Panc1 (cell line): ENCODE results near the gene PRR5. TPM values are rescaled to one million over a fixed set of nuclear protein-coding genes. Genes with fewer than 3 reads are reported as not detected.

ENCODE experiments used
- ATAC-seq: fragments of 200-7000 bp; cut with Tn5 transposase; 2 replicates; pipeline ENCODE4 v1.9.1; 2020; ENCODE audit warnings: mild to moderate bottlenecking, moderate library complexity
- BruUV-seq: library from RNA; stranded (reverse); fragments of 400-500 nt; replicated peaks from 2 replicates; lab custom pipeline; 2021; lab: Mats Ljungman, UMichigan
- CTCF ChIA-PET: fragments of 300-600 bp; sonication (Branson Sonifier 250); formaldehyde crosslinking; loops from one replicate; lab custom pipeline; 2022; ENCODE audit warnings: antibody characterized with exemption; lab: Charles Lee
- POLR2A ChIA-PET: fragments of 300-600 bp; sonication (Branson Sonifier 250); formaldehyde crosslinking; loops from one replicate; lab custom pipeline; 2022; ENCODE audit warnings: antibody characterized with exemption; lab: Charles Lee
- DNase-seq: peaks from one replicate; pipeline ENCODE4 v3.0.0-alpha.2; 2010; ENCODE audit warnings: low read depth, low spot score
- H3K27ac ChIP-seq: 2 replicates; pipeline ENCODE4 v1.5.1; 2011; ENCODE audit warnings: mild to moderate bottlenecking, low read length, inconsistent platforms
- H3K27me3 ChIP-seq: fragments of 200-500 bp; sonication (Bioruptor generic); 2 replicates; pipeline ENCODE4 v1.6.0; 2014; ENCODE audit warnings: low read length, inconsistent platforms; ENCODE audit not compliant: control insufficient read depth, insufficient read depth
- H3K36me3 ChIP-seq: fragments of 200-500 bp; sonication (Bioruptor generic); 2 replicates; pipeline ENCODE4 v1.5.1; 2014; ENCODE audit warnings: inconsistent platforms, mild to moderate bottlenecking, low read length, moderate library complexity; ENCODE audit not compliant: control insufficient read depth, insufficient read depth
- H3K4me1 ChIP-seq: 2 replicates; pipeline ENCODE4 v1.5.1; 2011; ENCODE audit warnings: inconsistent platforms, mild to moderate bottlenecking, low read length, moderate library complexity; ENCODE audit not compliant: control insufficient read depth, insufficient read depth
- H3K4me3 ChIP-seq, 2 experiments: 2 replicates each; pipeline ENCODE4 v1.5.1; 2011 to 2012; ENCODE audit warnings: low read depth in 2 of 2, low read length in 2 of 2, mild to moderate bottlenecking in 2 of 2, inconsistent platforms in 1 of 2, moderate library complexity in 1 of 2
- H3K9me3 ChIP-seq: fragments of 200-500 bp; sonication (Bioruptor generic); 2 replicates; pipeline ENCODE4 v1.5.1; 2014; ENCODE audit warnings: low read depth, mild to moderate bottlenecking, inconsistent platforms, low read length, moderate library complexity; ENCODE audit not compliant: control insufficient read depth, insufficient read depth
- POLR2AphosphoS5 ChIP-seq: IDR thresholded peaks from 2 replicates; pipeline ENCODE4 v1.6.1; 2012; ENCODE audit warnings: mild to moderate bottlenecking, low read depth, low read length, moderate library complexity
- REST ChIP-seq, 2 experiments: IDR thresholded peaks; 2 replicates each; pipeline ENCODE4 v1.6.1; 2011 to 2012; ENCODE audit warnings: low read depth in 2 of 2, control low read depth in 1 of 2, low read length in 1 of 2, mild to moderate bottlenecking in 1 of 2, moderate library complexity in 1 of 2; ENCODE audit not compliant: insufficient read depth in 1 of 2
- SIN3A ChIP-seq: IDR thresholded peaks from 2 replicates; pipeline ENCODE4 v1.6.1; 2012; ENCODE audit warnings: low read depth, mild to moderate bottlenecking, low read length, moderate library complexity, borderline replicate concordance; ENCODE audit not compliant: insufficient read depth
- TCF7L2 ChIP-seq: IDR thresholded peaks from 2 replicates; pipeline ENCODE4 v1.6.1; 2011; ENCODE audit warnings: mild to moderate bottlenecking, low read depth, low read length, inconsistent platforms
- in situ Hi-C: cut with HindIII; loops from 2 replicates; pipeline ENCODE4 v1.10.0; 2016; ENCODE audit warnings: low sequenced_read_pairs, low pct_unique_long_range_greater_than_20kb
- intact Hi-C: fragments of 100-400 bp; cut with micrococcal nuclease; formaldehyde crosslinking; loops from one replicate; pipeline ENCODE4 v1.10.0; 2022; ENCODE audit not compliant: unreplicated experiment
- total RNA-seq: library from RNA; stranded (reverse); gene quantifications from one replicate; pipeline ENCODE4 v1.2.1, GENCODE V29; 2021; ENCODE audit not compliant: unreplicated experiment
- TF ChIP-seq, protein P1 (sequence below): fragments of 450-650 bp; IDR thresholded peaks from 2 replicates; pipeline ENCODE4 v1.5.1; 2017; ENCODE audit warnings: mild to moderate bottlenecking

PRR5 gene
- total RNA-seq, 1 experiment from 2014 or later: 11.5 TPM

DNA sequence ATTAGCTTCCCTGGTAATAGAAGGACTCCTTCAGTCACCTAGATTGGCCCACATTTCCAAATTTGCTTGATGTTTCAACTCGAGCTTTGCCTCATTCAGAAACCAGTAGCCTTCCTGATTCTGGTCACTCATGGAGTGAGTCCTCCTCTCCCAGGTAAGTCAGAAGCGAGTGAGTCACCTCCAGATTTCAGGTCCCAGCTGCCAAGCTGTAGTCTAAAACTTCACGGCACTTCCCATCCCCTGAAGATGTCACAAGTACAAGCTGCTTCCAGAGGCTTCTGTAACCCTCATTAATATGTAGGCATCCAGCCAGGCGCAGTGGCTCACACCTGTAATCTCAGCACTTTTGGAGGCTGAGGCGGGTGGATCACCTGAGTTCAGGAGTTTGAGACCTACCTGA, 73.9 kb downstream of the PRR5 start:
- no peaks in the 10 kb centered on the region for H3K36me3 ChIP-seq
- no TSS peak for BruUV-seq
- ATAC-seq (no peak), DNase-seq (no peak)
- ChIA-PET CTCF (no interaction called here), POLR2A (no interaction called here)
- in situ Hi-C loops: no loop called here
- no peak overlapping the region for H3K27ac ChIP-seq
- intact Hi-C loops: no loop called here
- no peak overlapping the region for H3K4me3 ChIP-seq
- no peaks in the 10 kb centered on the region for H3K9me3 ChIP-seq
- no peaks in the 10 kb centered on the region for H3K4me1 ChIP-seq
- no peak for TF ChIP-seq SIN3A
- TF ChIP-seq POLR2AphosphoS5: no peak
- TF ChIP-seq, protein P1, sequence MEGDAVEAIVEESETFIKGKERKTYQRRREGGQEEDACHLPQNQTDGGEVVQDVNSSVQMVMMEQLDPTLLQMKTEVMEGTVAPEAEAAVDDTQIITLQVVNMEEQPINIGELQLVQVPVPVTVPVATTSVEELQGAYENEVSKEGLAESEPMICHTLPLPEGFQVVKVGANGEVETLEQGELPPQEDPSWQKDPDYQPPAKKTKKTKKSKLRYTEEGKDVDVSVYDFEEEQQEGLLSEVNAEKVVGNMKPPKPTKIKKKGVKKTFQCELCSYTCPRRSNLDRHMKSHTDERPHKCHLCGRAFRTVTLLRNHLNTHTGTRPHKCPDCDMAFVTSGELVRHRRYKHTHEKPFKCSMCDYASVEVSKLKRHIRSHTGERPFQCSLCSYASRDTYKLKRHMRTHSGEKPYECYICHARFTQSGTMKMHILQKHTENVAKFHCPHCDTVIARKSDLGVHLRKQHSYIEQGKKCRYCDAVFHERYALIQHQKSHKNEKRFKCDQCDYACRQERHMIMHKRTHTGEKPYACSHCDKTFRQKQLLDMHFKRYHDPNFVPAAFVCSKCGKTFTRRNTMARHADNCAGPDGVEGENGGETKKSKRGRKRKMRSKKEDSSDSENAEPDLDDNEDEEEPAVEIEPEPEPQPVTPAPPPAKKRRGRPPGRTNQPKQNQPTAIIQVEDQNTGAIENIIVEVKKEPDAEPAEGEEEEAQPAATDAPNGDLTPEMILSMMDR: no peak
- no peak for TF ChIP-seq TCF7L2
- no peak for TF ChIP-seq REST (IDR thresholded peaks at IDR 0.05; ENCODE audit: insufficient read depth in 1 of 2, low read depth in 2 of 2, low read length in 1 of 2)
- no peaks in the 10 kb centered on the region for H3K27me3 ChIP-seq

GRCh38 chr22:44776605-44777363, 74.8 kb downstream of the PRR5 start:
- Histone ChIP-seq H3K27me3 (no peaks in the 10 kb centered on the region), H3K36me3 (no peaks in the 10 kb centered on the region), H3K27ac (no peak overlapping the region), H3K4me1 (no peaks in the 10 kb centered on the region), H3K4me3 (no peak overlapping the region), H3K9me3 (no peaks in the 10 kb centered on the region)
- no TSS peak for BruUV-seq
- in situ Hi-C loops: no loop called here
- intact Hi-C loops: no loop called here
- POLR2A ChIA-PET: no interaction called here
- ATAC-seq: no peak
- TF ChIP-seq REST (IDR thresholded peaks at IDR 0.05; ENCODE audit: insufficient read depth in 1 of 2, low read depth in 2 of 2, low read length in 1 of 2): no peak
- no peak for TF ChIP-seq SIN3A
- no peak for TF ChIP-seq POLR2AphosphoS5
- no peak for TF ChIP-seq TCF7L2
- TF ChIP-seq, protein P1: no peak
- CTCF ChIA-PET: no interaction called here
- DNase-seq: no peak
